DLD1 (cell line): ENCODE data around the gene C22orf31.

ENCODE experiments used
- in situ Hi-C: cut with HindIII; loops from 2 replicates; pipeline ENCODE4 v1.10.0; 2017; ENCODE audit warnings: low sequenced_read_pairs

Gene C22orf31

GRCh38 chr22:29030016-29030617 lies 31.5 kb downstream of the C22orf31 start:
- in situ Hi-C loops = no loop called here

GRCh38 chr22:29029202-29030000 lies 32.2 kb downstream of the C22orf31 start:
- in situ Hi-C loops = no loop called here

GRCh38 chr22:29028468-29028867 lies 33.2 kb downstream of the C22orf31 start:
- in situ Hi-C loops = no loop called here

- in situ Hi-C loops = no loop called here
These were observed 35.1 kb downstream of the C22orf31 start for GRCh38 chr22:29026579-29026978.

- in situ Hi-C loops = no loop called here
These were observed 38.3 kb downstream of the C22orf31 start for GRCh38 chr22:29023172-29023796.

GRCh38 chr22:29022101-29022817 lies 39.4 kb downstream of the C22orf31 start:
- in situ Hi-C loops = no loop called here

- in situ Hi-C loops = no loop called here
These were observed 43.1 kb downstream of the C22orf31 start for GRCh38 chr22:29018293-29019189.

GRCh38 chr22:29016067-29016938 lies 45.3 kb downstream of the C22orf31 start:
- in situ Hi-C loops = no loop called here

GRCh38 chr22:29014773-29015172 lies 46.9 kb downstream of the C22orf31 start:
- in situ Hi-C loops = no loop called here

- in situ Hi-C loops = no loop called here
These were observed 47.3 kb downstream of the C22orf31 start for GRCh38 chr22:29014293-29014692.

- in situ Hi-C loops = no loop called here
These were observed 48.7 kb downstream of the C22orf31 start for GRCh38 chr22:29012952-29013351.

GRCh38 chr22:29012101-29012433 lies 49.6 kb downstream of the C22orf31 start:
- in situ Hi-C loops = no loop called here

GRCh38 chr22:29011240-29012100 lies 50.2 kb downstream of the C22orf31 start:
- in situ Hi-C loops = no loop called here

GRCh38 chr22:29009148-29009547 lies 52.5 kb downstream of the C22orf31 start:
- in situ Hi-C loops = loop anchor here (10.0 kb wide), 1 partner anchor 124 kb away; the partner anchor contains the start of gene ZNRF3
